Neural progenitor cell (in vitro differentiated cells): ENCODE measurements around the gene KIAA1958. TPM values are rescaled to one million over a fixed set of nuclear protein-coding genes. Genes with fewer than 3 reads are reported as not detected.

ENCODE experiments used
- DNase-seq: peaks from one replicate; pipeline ENCODE4 v3.0.0-alpha.2; 2016; ENCODE audit warnings: low spot score
- H2AFZ ChIP-seq: fragments of 200-600 bp; sonication (generic); replicated peaks from 2 replicates; pipeline ENCODE4 v1.6.1; 2016; ENCODE audit warnings: antibody characterized with exemption
- H3F3A ChIP-seq: fragments of 200-600 bp; sonication (generic); 2 replicates; pipeline ENCODE4 v1.6.1; 2016; ENCODE audit warnings: antibody characterized with exemption, low read depth
- H3K27ac ChIP-seq: fragments of 200-600 bp; sonication (generic); 2 replicates; pipeline ENCODE4 v1.5.1; 2016; ENCODE audit warnings: mild to moderate bottlenecking
- H3K27me3 ChIP-seq: fragments of 200-600 bp; sonication (generic); 2 replicates; pipeline ENCODE4 v1.6.1; 2016; ENCODE audit warnings: mild to moderate bottlenecking, moderate library complexity
- H3K36me3 ChIP-seq: fragments of 200-600 bp; sonication (generic); 2 replicates; pipeline ENCODE4 v1.5.1; 2016
- H3K4me1 ChIP-seq: fragments of 200-600 bp; sonication (generic); 2 replicates; pipeline ENCODE4 v1.6.1; 2016; ENCODE audit warnings: mixed run types
- H3K4me2 ChIP-seq: fragments of 200-600 bp; sonication (generic); 2 replicates; pipeline ENCODE4 v1.6.1; 2016
- H3K4me3 ChIP-seq: fragments of 200-600 bp; sonication (generic); 2 replicates; pipeline ENCODE4 v1.5.1; 2016
- H3K79me2 ChIP-seq: fragments of 200-600 bp; sonication (generic); 2 replicates; pipeline ENCODE4 v1.6.1; 2016; ENCODE audit warnings: low read depth
- H3K9ac ChIP-seq: fragments of 200-600 bp; sonication (generic); 2 replicates; pipeline ENCODE4 v1.6.1; 2016
- H3K9me3 ChIP-seq: fragments of 200-600 bp; sonication (generic); 2 replicates; pipeline ENCODE4 v1.5.1; 2016; ENCODE audit warnings: low read depth
- H4K20me1 ChIP-seq: fragments of 200-600 bp; sonication (generic); 2 replicates; pipeline ENCODE4 v1.6.1; 2016; ENCODE audit warnings: low read depth
- H3K27ac Mint-ChIP-seq: 3 replicates; pipeline ENCODE4 v1.8.0; 2021; ENCODE audit warnings: mixed read lengths
- H3K27me3 Mint-ChIP-seq: 2 replicates; pipeline ENCODE4 v1.8.0; 2022; ENCODE audit warnings: low read depth, mild to moderate bottlenecking, inconsistent platforms, moderate library complexity, mixed read lengths; ENCODE audit not compliant: insufficient read depth
- H3K36me3 Mint-ChIP-seq: 3 replicates; pipeline ENCODE4 v1.8.0; 2021; ENCODE audit warnings: mixed read lengths
- H3K4me1 Mint-ChIP-seq: 3 replicates; pipeline ENCODE4 v1.8.0; 2021; ENCODE audit warnings: mixed read lengths
- H3K4me3 Mint-ChIP-seq: 3 replicates; pipeline ENCODE4 v1.8.0; 2021; ENCODE audit warnings: mild to moderate bottlenecking, moderate library complexity, mixed read lengths
- H3K9me3 Mint-ChIP-seq: 3 replicates; pipeline ENCODE4 v1.8.0; 2020; ENCODE audit warnings: mixed read lengths
- EZH2 ChIP-seq: fragments of 200-600 bp; sonication (generic); IDR thresholded peaks from 2 replicates; pipeline ENCODE4 v1.6.1; 2017; ENCODE audit warnings: antibody characterized with exemption, mild to moderate bottlenecking, moderate library complexity
- EZH2phosphoT487 ChIP-seq: fragments of 200-600 bp; sonication (generic); IDR thresholded peaks from 2 replicates; pipeline ENCODE4 v1.6.1; 2017; ENCODE audit warnings: antibody characterized with exemption
- total RNA-seq: library from RNA; depleted of rRNA; stranded (reverse); fragments of >200 nt; gene quantifications from 2 replicates; pipeline ENCODE4 v1.2.3, GENCODE V29; 2015; ENCODE audit warnings: low replicate concordance
- TF ChIP-seq, protein P1 (sequence below): fragments of 200-600 bp; sonication (generic); IDR thresholded peaks from 2 replicates; pipeline ENCODE4 v1.5.1; 2017; ENCODE audit warnings: antibody characterized with exemption, mild to moderate bottlenecking

Gene KIAA1958
- total RNA-seq, 1 donor from 2014 or later, result 31.4 TPM

DNA sequence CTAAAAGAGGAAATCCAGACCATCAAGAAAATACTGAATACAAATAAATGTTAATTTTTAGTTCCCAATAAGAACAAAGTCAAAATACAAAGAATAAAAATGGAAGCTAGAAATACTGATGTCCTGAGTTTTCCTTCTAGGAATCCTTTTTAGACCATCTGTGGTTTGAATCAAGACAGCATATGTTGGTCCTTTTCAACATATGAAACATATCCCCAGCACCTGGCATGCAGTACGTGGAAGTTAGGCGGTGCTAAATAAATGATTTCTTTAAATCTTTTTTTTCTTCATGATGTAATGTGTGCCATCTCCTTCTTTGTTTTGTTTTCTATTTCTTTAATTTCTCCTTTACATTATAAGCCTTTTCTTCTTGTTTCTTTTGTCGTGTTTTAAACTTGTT, 34.0 kb downstream of the KIAA1958 start:
- Histone ChIP-seq H3K4me3 (no peak overlapping the region), H2AFZ (no peak overlapping the region), H3K79me2 (peaks cover 97% of the 10 kb centered on the region), H3F3A (peaks cover 7% of the 10 kb centered on the region), H3K4me2 (no peak overlapping the region), H3K36me3 (no peaks in the 10 kb centered on the region), H3K4me1 (peaks cover 17% of the 10 kb centered on the region), H3K27ac (no peak overlapping the region), H3K9ac (no peak overlapping the region), H3K27me3 (no peaks in the 10 kb centered on the region), H4K20me1 (peaks cover 82% of the 10 kb centered on the region), H3K9me3 (no peaks in the 10 kb centered on the region)
- no peak for TF ChIP-seq EZH2
- no peak for TF ChIP-seq EZH2phosphoT487
- TF ChIP-seq, protein P1, sequence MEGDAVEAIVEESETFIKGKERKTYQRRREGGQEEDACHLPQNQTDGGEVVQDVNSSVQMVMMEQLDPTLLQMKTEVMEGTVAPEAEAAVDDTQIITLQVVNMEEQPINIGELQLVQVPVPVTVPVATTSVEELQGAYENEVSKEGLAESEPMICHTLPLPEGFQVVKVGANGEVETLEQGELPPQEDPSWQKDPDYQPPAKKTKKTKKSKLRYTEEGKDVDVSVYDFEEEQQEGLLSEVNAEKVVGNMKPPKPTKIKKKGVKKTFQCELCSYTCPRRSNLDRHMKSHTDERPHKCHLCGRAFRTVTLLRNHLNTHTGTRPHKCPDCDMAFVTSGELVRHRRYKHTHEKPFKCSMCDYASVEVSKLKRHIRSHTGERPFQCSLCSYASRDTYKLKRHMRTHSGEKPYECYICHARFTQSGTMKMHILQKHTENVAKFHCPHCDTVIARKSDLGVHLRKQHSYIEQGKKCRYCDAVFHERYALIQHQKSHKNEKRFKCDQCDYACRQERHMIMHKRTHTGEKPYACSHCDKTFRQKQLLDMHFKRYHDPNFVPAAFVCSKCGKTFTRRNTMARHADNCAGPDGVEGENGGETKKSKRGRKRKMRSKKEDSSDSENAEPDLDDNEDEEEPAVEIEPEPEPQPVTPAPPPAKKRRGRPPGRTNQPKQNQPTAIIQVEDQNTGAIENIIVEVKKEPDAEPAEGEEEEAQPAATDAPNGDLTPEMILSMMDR, result no peak
- Mint-ChIP-seq H3K4me3 (no peak overlapping the region), H3K27me3 (peaks cover 2% of the 10 kb centered on the region), H3K36me3 (peaks cover 40% of the 10 kb centered on the region), H3K4me1 (no peaks in the 10 kb centered on the region), H3K27ac (no peak overlapping the region), H3K9me3 (peaks cover 46% of the 10 kb centered on the region)
- DNase-seq, result no peak

GRCh38 chr9:112526973-112527372, 40.3 kb downstream of the KIAA1958 start:
- Mint-ChIP-seq H3K4me3 (no peak overlapping the region), H3K36me3 (peaks cover 51% of the 10 kb centered on the region), H3K27me3 (peaks cover 2% of the 10 kb centered on the region), H3K9me3 (peaks cover 50% of the 10 kb centered on the region), H3K27ac (no peak overlapping the region), H3K4me1 (no peaks in the 10 kb centered on the region)
- H3K9me3 ChIP-seq, result no peaks in the 10 kb centered on the region
- H3K9ac ChIP-seq, result no peak overlapping the region
- no peaks in the 10 kb centered on the region for H3K27me3 ChIP-seq
- H2AFZ ChIP-seq, result no peak overlapping the region
- H3K4me2 ChIP-seq, result no peak overlapping the region
- no peak for TF ChIP-seq EZH2phosphoT487
- TF ChIP-seq EZH2, result no peak
- TF ChIP-seq, protein P1, result no peak
- H3K79me2 ChIP-seq, result peaks cover 99% of the 10 kb centered on the region
- H4K20me1 ChIP-seq, result peaks cover 73% of the 10 kb centered on the region
- H3K4me1 ChIP-seq, result peaks cover 5% of the 10 kb centered on the region
- no peak for DNase-seq
- H3K36me3 ChIP-seq, result no peaks in the 10 kb centered on the region
- no peaks in the 10 kb centered on the region for H3F3A ChIP-seq
- no peak overlapping the region for H3K4me3 ChIP-seq
- H3K27ac ChIP-seq, result no peak overlapping the region

GRCh38 chr9:112527959-112528358, 41.3 kb downstream of the KIAA1958 start:
- H3K27ac Mint-ChIP-seq, result no peak overlapping the region
- Histone ChIP-seq H3K27ac (no peak overlapping the region), H3K4me3 (no peak overlapping the region), H3K9ac (no peak overlapping the region), H3K9me3 (no peaks in the 10 kb centered on the region), H3K79me2 (peaks cover 99% of the 10 kb centered on the region), H3K4me1 (peaks cover 11% of the 10 kb centered on the region), H3K4me2 (no peak overlapping the region), H4K20me1 (peaks cover 73% of the 10 kb centered on the region), H3K27me3 (no peaks in the 10 kb centered on the region), H3K36me3 (no peaks in the 10 kb centered on the region), H2AFZ (no peak overlapping the region), H3F3A (no peaks in the 10 kb centered on the region)
- H3K4me3 Mint-ChIP-seq, result no peak overlapping the region
- H3K9me3 Mint-ChIP-seq, result peaks cover 57% of the 10 kb centered on the region
- no peak for DNase-seq
- no peaks in the 10 kb centered on the region for H3K4me1 Mint-ChIP-seq
- H3K27me3 Mint-ChIP-seq, result peaks cover 3% of the 10 kb centered on the region
- TF ChIP-seq EZH2 (no peak), EZH2phosphoT487 (no peak)
- TF ChIP-seq, protein P1, result no peak
- H3K36me3 Mint-ChIP-seq, result peaks cover 48% of the 10 kb centered on the region
